ENCODE results near the gene KDM4B. TPM values are rescaled to one million over a fixed set of nuclear protein-coding genes. Genes with fewer than 3 reads are reported as not detected.

Gene KDM4B
- total and polyA plus RNA-seq, 2 donors (not counting 1 experiment from before 2014, with no cell fraction given) = 75.5 to 205 TPM

- TF ChIP-seq EZH2 (IDR thresholded peaks at IDR 0.05; ENCODE audit: borderline replicate concordance, insufficient read depth, low read depth, low read length, poor library complexity, severe bottlenecking) (no peak), CTCF (IDR thresholded peaks at IDR 0.05) (no peak)
- POLR2A ChIA-PET = no interaction called here
- Histone ChIP-seq H3K9me3 (ENCODE audit: control extremely low read depth in 1 of 3, control insufficient read depth in 2 of 3, insufficient read depth in 1 of 3, low read length in 2 of 3) (peaks cover 0 to 11% (median 0%) of the 10 kb centered on the region in 3 donors), H3K4me1 (ENCODE audit: control insufficient read depth in 2 of 2, insufficient read depth in 2 of 2, low read length in 2 of 2) (no peaks in the 10 kb centered on the region), H3K79me2 (ENCODE audit: control insufficient read depth, insufficient read depth, low read length) (peaks cover 89% of the 10 kb centered on the region), H3K27ac (ENCODE audit: low read length in 2 of 2) (no peak overlapping the region), H4K20me1 (ENCODE audit: control insufficient read depth, insufficient read depth, low read length, poor library complexity, severe bottlenecking) (peaks cover 60% of the 10 kb centered on the region), H3K4me3 (ENCODE audit: control extremely low read depth in 1 of 5, extremely low read depth in 1 of 5, insufficient read depth in 1 of 5, low read depth in 2 of 5, low read length in 4 of 5) (no peak overlapping the region), H3K27me3 (replicated peaks in 1 of 4; ENCODE audit: control extremely low read depth in 1 of 4, control insufficient read depth in 3 of 4, insufficient read depth in 4 of 4, low read length in 3 of 4) (no peaks in the 10 kb centered on the region), H2AFZ (ENCODE audit: insufficient read depth, low read depth, low read length, poor library complexity, severe bottlenecking) (no peak overlapping the region), H3K36me3 (replicated peaks in 1 of 2; ENCODE audit: control extremely low read depth in 1 of 2, control insufficient read depth in 1 of 2, extremely low read depth in 1 of 2, insufficient read depth in 2 of 2, low read length in 1 of 2) (peaks cover 0 to 4% of the 10 kb centered on the region in 2 experiments), H3K9ac (ENCODE audit: low read length) (no peak overlapping the region), H3K4me2 (replicated peaks; ENCODE audit: low read depth, low read length, poor library complexity, severe bottlenecking) (no peak overlapping the region)
- Mint-ChIP-seq H3K9me3 (ENCODE audit: insufficient read depth) (no peaks in the 10 kb centered on the region), H3K4me3 (no peak overlapping the region), H3K27me3 (no peaks in the 10 kb centered on the region), H3K27ac (no peak overlapping the region), H3K4me1 (peaks cover 15% of the 10 kb centered on the region)
- WGBS (ENCODE audit: insufficient coverage) = 96% methylated on average over 12 of the region's 12 CpGs
- intact Hi-C loops (cut with micrococcal nuclease) = no loop called here
- CTCF ChIA-PET = no interaction called here
- no peak for ATAC-seq (ENCODE audit: low read depth)
- no peak for DNase-seq
Measured at GRCh38 chr19:4997297-4997696, 28.4 kb downstream of the KDM4B start.

GRCh38 chr19:5000120-5000611 lies 31.3 kb downstream of the KDM4B start:
- Histone ChIP-seq H3K27ac (ENCODE audit: low read length in 2 of 2) (no peak overlapping the region), H3K9ac (ENCODE audit: low read length) (no peak overlapping the region), H3K4me1 (ENCODE audit: control insufficient read depth in 2 of 2, insufficient read depth in 2 of 2, low read length in 2 of 2) (no peaks in the 10 kb centered on the region), H2AFZ (ENCODE audit: insufficient read depth, low read depth, low read length, poor library complexity, severe bottlenecking) (no peak overlapping the region), H3K36me3 (replicated peaks in 1 of 2; ENCODE audit: control extremely low read depth in 1 of 2, control insufficient read depth in 1 of 2, extremely low read depth in 1 of 2, insufficient read depth in 2 of 2, low read length in 1 of 2) (peaks cover 0 to 4% of the 10 kb centered on the region in 2 experiments), H3K9me3 (ENCODE audit: control extremely low read depth in 1 of 3, control insufficient read depth in 2 of 3, insufficient read depth in 1 of 3, low read length in 2 of 3) (no peaks in the 10 kb centered on the region), H3K79me2 (ENCODE audit: control insufficient read depth, insufficient read depth, low read length) (peaks cover 91% of the 10 kb centered on the region), H3K27me3 (replicated peaks in 1 of 4; ENCODE audit: control extremely low read depth in 1 of 4, control insufficient read depth in 3 of 4, insufficient read depth in 4 of 4, low read length in 3 of 4) (no peaks in the 10 kb centered on the region), H3K4me2 (replicated peaks; ENCODE audit: low read depth, low read length, poor library complexity, severe bottlenecking) (no peak overlapping the region), H3K4me3 (ENCODE audit: control extremely low read depth in 1 of 5, extremely low read depth in 1 of 5, insufficient read depth in 1 of 5, low read depth in 2 of 5, low read length in 4 of 5) (no peak overlapping the region), H4K20me1 (ENCODE audit: control insufficient read depth, insufficient read depth, low read length, poor library complexity, severe bottlenecking) (peaks cover 67% of the 10 kb centered on the region)
- Mint-ChIP-seq H3K27me3 (no peaks in the 10 kb centered on the region), H3K27ac (no peak overlapping the region), H3K4me1 (peaks cover 13% of the 10 kb centered on the region), H3K9me3 (ENCODE audit: insufficient read depth) (no peaks in the 10 kb centered on the region), H3K4me3 (no peak overlapping the region)
- TF ChIP-seq CTCF (IDR thresholded peaks at IDR 0.05) = no peak
- no peak for TF ChIP-seq EZH2 (IDR thresholded peaks at IDR 0.05; ENCODE audit: borderline replicate concordance, insufficient read depth, low read depth, low read length, poor library complexity, severe bottlenecking)
- 96% methylated on average over 6 of the region's 6 CpGs for WGBS (ENCODE audit: insufficient coverage)
- intact Hi-C loops (cut with micrococcal nuclease) = no loop called here
- ATAC-seq (ENCODE audit: low read depth) = no peak
- POLR2A ChIA-PET = no interaction called here
- DNase-seq = no peak
- CTCF ChIA-PET = interaction anchor here (2.7 to 3.8 kb wide), 2 partner anchors 30 to 190 kb away, joined by 10 to 29 read pairs; no protein-coding TSS in a partner anchor

All from B cell (primary cell).